Measurements from ENCODE around the gene UBR4.
A peak's percentile ranks its signal among the peaks of the same experiment; 100 is the strongest.

The UBR4 gene

GRCh38 chr1:19165501-19165900 lies 44.6 kb downstream of the UBR4 start:
- no peak for TF ChIP-seq CTCF (conservative IDR thresholded peaks at IDR 0.05)
- H3K27ac ChIP-seq = 0 out of 2 replicates have a peak overlapping the region, but pooled peaks have one; percentile 11

GRCh38 chr1:19164274-19165015 lies 45.6 kb downstream of the UBR4 start:
- no peak for TF ChIP-seq CTCF (conservative IDR thresholded peaks at IDR 0.05)
- H3K27ac ChIP-seq = no peak overlapping the region

GRCh38 chr1:19163261-19163660 lies 46.8 kb downstream of the UBR4 start:
- no peak overlapping the region for H3K27ac ChIP-seq
- TF ChIP-seq CTCF (conservative IDR thresholded peaks at IDR 0.05) = no peak

GRCh38 chr1:19160831-19161230 lies 49.2 kb downstream of the UBR4 start:
- H3K27ac ChIP-seq = no peak overlapping the region
- TF ChIP-seq CTCF (conservative IDR thresholded peaks at IDR 0.05) = no peak

GRCh38 chr1:19157653-19158052 lies 52.4 kb downstream of the UBR4 start:
- peak overlapping the region; percentile 69 for H3K27ac ChIP-seq
- no peak for TF ChIP-seq CTCF (conservative IDR thresholded peaks at IDR 0.05)

- TF ChIP-seq CTCF (conservative IDR thresholded peaks at IDR 0.05) = no peak
- H3K27ac ChIP-seq = peak overlapping the region; percentile 69
Measured at GRCh38 chr1:19156676-19157075, 53.4 kb downstream of the UBR4 start.

- no peak overlapping the region for H3K27ac ChIP-seq
- TF ChIP-seq CTCF (conservative IDR thresholded peaks at IDR 0.05) = no peak
Measured at GRCh38 chr1:19154876-19155275, 55.2 kb downstream of the UBR4 start.

Measured in VCaP (cell line).